Caco-2 (cell line): ENCODE data around the gene ZGLP1. TPM values are rescaled to one million over a fixed set of nuclear protein-coding genes. Genes with fewer than 3 reads are reported as not detected.

ENCODE experiments used
- BruUV-seq: library from RNA; stranded (reverse); fragments of 400-500 nt; replicated peaks from 2 replicates; lab custom pipeline; 2021; lab: Mats Ljungman, UMichigan
- CTCF ChIA-PET: fragments of 300-600 bp; sonication (Branson Sonifier 250); formaldehyde crosslinking; loops from one replicate; lab custom pipeline; 2022; ENCODE audit warnings: antibody characterized with exemption; lab: Charles Lee
- POLR2A ChIA-PET: fragments of 300-600 bp; sonication (Branson Sonifier 250); formaldehyde crosslinking; loops from one replicate; lab custom pipeline; 2022; ENCODE audit warnings: antibody characterized with exemption; lab: Charles Lee
- DNase-seq, 2 experiments: peaks; one replicate each; pipeline versions ENCODE4 v3.0.0 to v3.0.0-alpha.2; 2020 to 2022
- H3K27me3 ChIP-seq: replicated peaks from 2 replicates; pipeline ENCODE4 v1.6.0; 2011; ENCODE audit warnings: low read length; ENCODE audit not compliant: control insufficient read depth, insufficient read depth
- H3K36me3 ChIP-seq: 2 replicates; pipeline ENCODE4 v1.5.1; 2011; ENCODE audit warnings: low read length; ENCODE audit not compliant: control insufficient read depth, insufficient read depth
- H3K4me1 ChIP-seq: fragments of 250-450 bp; sonication (Bioruptor Pico); 2 replicates; pipeline ENCODE4 v1.5.1; 2020; ENCODE audit warnings: mild to moderate bottlenecking
- H3K4me3 ChIP-seq: 2 replicates; pipeline ENCODE4 v1.5.1; 2011; ENCODE audit warnings: low read depth, mild to moderate bottlenecking, control low read depth, low read length
- H3K9me3 ChIP-seq: fragments of 250-450 bp; sonication (Bioruptor Pico); 2 replicates; pipeline ENCODE4 v1.5.1; 2020; ENCODE audit warnings: mild to moderate bottlenecking, moderate library complexity
- H3K27ac Mint-ChIP-seq: one replicate; pipeline ENCODE4 v1.8.0; 2022; ENCODE audit warnings: mixed read lengths; ENCODE audit not compliant: unreplicated experiment
- H3K27me3 Mint-ChIP-seq: one replicate; pipeline ENCODE4 v1.8.0; 2022; ENCODE audit warnings: mixed read lengths; ENCODE audit not compliant: insufficient read depth, unreplicated experiment
- H3K36me3 Mint-ChIP-seq: one replicate; pipeline ENCODE4 v1.8.0; 2022; ENCODE audit warnings: mild to moderate bottlenecking, mixed read lengths; ENCODE audit not compliant: insufficient read depth, unreplicated experiment
- H3K4me1 Mint-ChIP-seq: one replicate; pipeline ENCODE4 v1.8.0; 2022; ENCODE audit warnings: low read depth, mixed read lengths; ENCODE audit not compliant: unreplicated experiment
- H3K4me3 Mint-ChIP-seq: one replicate; pipeline ENCODE4 v1.8.0; 2022; ENCODE audit warnings: mild to moderate bottlenecking, moderate library complexity, mixed read lengths; ENCODE audit not compliant: unreplicated experiment
- H3K9me3 Mint-ChIP-seq: one replicate; pipeline ENCODE4 v1.8.0; 2022; ENCODE audit warnings: mixed read lengths; ENCODE audit not compliant: unreplicated experiment
- intact Hi-C: fragments of 100-400 bp; cut with micrococcal nuclease; formaldehyde crosslinking; loops from one replicate; pipeline ENCODE4 v1.10.0; 2022; ENCODE audit not compliant: unreplicated experiment
- total RNA-seq: library from RNA; stranded (reverse); gene quantifications from 2 replicates; pipeline ENCODE4 v1.2.3, GENCODE V29; 2022
- TF ChIP-seq, protein P1 (sequence below), 2 experiments: fragments of 200-600 bp in 1 of 2; IDR thresholded peaks; 1 replicate in 1 of 2; 2 replicates in 1 of 2; pipeline versions ENCODE4 v1.5.1 to v1.8.0; 2011 to 2022; ENCODE audit warnings: antibody characterized with exemption in 1 of 2, control low read depth in 1 of 2, inconsistent platforms in 1 of 2, low read depth in 1 of 2, low read length in 1 of 2, mild to moderate bottlenecking in 1 of 2, moderate library complexity in 1 of 2; ENCODE audit not compliant: insufficient read depth in 1 of 2, severe bottlenecking in 1 of 2, unreplicated experiment in 1 of 2

ZGLP1 gene
- total RNA-seq, 1 experiment from 2014 or later: 2.5 TPM

DNA sequence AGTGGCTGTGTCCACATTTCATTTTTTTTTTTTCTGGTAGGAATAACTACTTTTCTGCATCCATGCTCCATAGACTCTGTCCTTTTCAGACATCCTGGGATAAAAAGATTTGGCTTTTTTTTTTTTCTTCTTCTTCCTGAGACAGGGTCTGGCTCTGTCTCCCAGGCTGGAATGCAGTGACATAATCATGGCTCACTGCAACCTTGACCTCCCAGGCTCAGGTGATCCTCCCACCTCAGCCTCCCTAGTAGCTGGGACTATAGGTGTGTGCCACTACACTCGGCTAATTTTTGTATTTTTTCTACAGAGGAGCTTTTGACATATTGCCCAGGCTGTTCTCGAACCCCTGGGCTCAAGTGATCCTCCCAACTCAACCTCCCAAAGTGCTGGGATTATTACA lies 33.9 kb upstream of the ZGLP1 start:
- no peaks in the 10 kb centered on the region for H3K27me3 ChIP-seq
- ChIA-PET POLR2A (interaction anchor here (0.6 kb wide), 1 partner anchor 37 kb away, joined by 4 read pairs; the partner anchor contains the start of gene TYK2), CTCF (no interaction called here)
- H3K4me1 ChIP-seq: no peaks in the 10 kb centered on the region
- Mint-ChIP-seq H3K27me3 (no peaks in the 10 kb centered on the region), H3K27ac (no peak overlapping the region), H3K4me3 (no peak overlapping the region), H3K9me3 (no peaks in the 10 kb centered on the region), H3K4me1 (no peaks in the 10 kb centered on the region), H3K36me3 (peaks cover 4% of the 10 kb centered on the region)
- BruUV-seq: no TSS peak
- H3K4me3 ChIP-seq: no peak overlapping the region
- TF ChIP-seq, protein P1, sequence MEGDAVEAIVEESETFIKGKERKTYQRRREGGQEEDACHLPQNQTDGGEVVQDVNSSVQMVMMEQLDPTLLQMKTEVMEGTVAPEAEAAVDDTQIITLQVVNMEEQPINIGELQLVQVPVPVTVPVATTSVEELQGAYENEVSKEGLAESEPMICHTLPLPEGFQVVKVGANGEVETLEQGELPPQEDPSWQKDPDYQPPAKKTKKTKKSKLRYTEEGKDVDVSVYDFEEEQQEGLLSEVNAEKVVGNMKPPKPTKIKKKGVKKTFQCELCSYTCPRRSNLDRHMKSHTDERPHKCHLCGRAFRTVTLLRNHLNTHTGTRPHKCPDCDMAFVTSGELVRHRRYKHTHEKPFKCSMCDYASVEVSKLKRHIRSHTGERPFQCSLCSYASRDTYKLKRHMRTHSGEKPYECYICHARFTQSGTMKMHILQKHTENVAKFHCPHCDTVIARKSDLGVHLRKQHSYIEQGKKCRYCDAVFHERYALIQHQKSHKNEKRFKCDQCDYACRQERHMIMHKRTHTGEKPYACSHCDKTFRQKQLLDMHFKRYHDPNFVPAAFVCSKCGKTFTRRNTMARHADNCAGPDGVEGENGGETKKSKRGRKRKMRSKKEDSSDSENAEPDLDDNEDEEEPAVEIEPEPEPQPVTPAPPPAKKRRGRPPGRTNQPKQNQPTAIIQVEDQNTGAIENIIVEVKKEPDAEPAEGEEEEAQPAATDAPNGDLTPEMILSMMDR (IDR thresholded peaks at IDR 0.05; ENCODE audit: insufficient read depth in 1 of 2, low read depth in 1 of 2, low read length in 1 of 2, severe bottlenecking in 1 of 2, unreplicated experiment in 1 of 2): no peak
- intact Hi-C loops: no loop called here
- no peaks in the 10 kb centered on the region for H3K9me3 ChIP-seq
- DNase-seq: no peak
- H3K36me3 ChIP-seq: no peaks in the 10 kb centered on the region

- Mint-ChIP-seq H3K27ac (no peak overlapping the region), H3K9me3 (no peaks in the 10 kb centered on the region), H3K36me3 (peaks cover under 1% of the 10 kb centered on the region), H3K4me1 (no peaks in the 10 kb centered on the region), H3K27me3 (no peaks in the 10 kb centered on the region), H3K4me3 (no peak overlapping the region)
- no peak for DNase-seq
- intact Hi-C loops: no loop called here
- Histone ChIP-seq H3K4me3 (no peak overlapping the region), H3K27me3 (no peaks in the 10 kb centered on the region), H3K36me3 (no peaks in the 10 kb centered on the region), H3K4me1 (0 out of 2 replicates have a peak, but pooled peaks cover 5% of the 10 kb centered on the region), H3K9me3 (no peaks in the 10 kb centered on the region)
- POLR2A ChIA-PET: no interaction called here
- TF ChIP-seq, protein P1 (IDR thresholded peaks at IDR 0.05; ENCODE audit: insufficient read depth in 1 of 2, low read depth in 1 of 2, low read length in 1 of 2, severe bottlenecking in 1 of 2, unreplicated experiment in 1 of 2): no peak
- no TSS peak for BruUV-seq
- CTCF ChIA-PET: no interaction called here
These were observed 30.4 kb upstream of the ZGLP1 start for GRCh38 chr19:10339977-10340376.

GRCh38 chr19:10339380-10339960 lies 29.9 kb upstream of the ZGLP1 start, which contains the start of gene ICAM3:
ICAM3 (minus strand) TSS chr19:10339624; CDS start chr19:10339614, 10 bp downstream.
- CTCF ChIA-PET: no interaction called here
- no peaks in the 10 kb centered on the region for H3K36me3 ChIP-seq
- no peak within 1 kb of the TSS for H3K4me3 ChIP-seq
- no peak for DNase-seq
- no peaks in the 10 kb centered on the region for H3K27me3 ChIP-seq
- no TSS peak for BruUV-seq
- Mint-ChIP-seq H3K4me1 (no peaks in the 10 kb centered on the region), H3K9me3 (no peaks in the 10 kb centered on the region), H3K36me3 (peaks cover 5% of the 10 kb centered on the region), H3K4me3 (no peak within 1 kb of the TSS), H3K27me3 (no peaks in the 10 kb centered on the region), H3K27ac (peak within 1 kb of the TSS; percentile 38)
- TF ChIP-seq, protein P1 (IDR thresholded peaks at IDR 0.05; ENCODE audit: insufficient read depth in 1 of 2, low read depth in 1 of 2, low read length in 1 of 2, severe bottlenecking in 1 of 2, unreplicated experiment in 1 of 2): no peak
- no peaks in the 10 kb centered on the region for H3K9me3 ChIP-seq
- POLR2A ChIA-PET: no interaction called here
- intact Hi-C loops: no loop called here
- H3K4me1 ChIP-seq: 0 out of 2 replicates have a peak, but pooled peaks cover 6% of the 10 kb centered on the region
